ENCODE measurements around the gene STUM.

- TF ChIP-seq CTCF (conservative IDR thresholded peaks at IDR 0.05 in 1 of 2, IDR thresholded peaks at IDR 0.05 in 1 of 2; ENCODE audit: extremely low read depth in 1 of 2, insufficient read depth in 1 of 2, low read depth in 1 of 2, low read length in 2 of 2) (no peak), EZH2 (IDR thresholded peaks at IDR 0.05; ENCODE audit: borderline replicate concordance, low read length) (no peak)
Observed at GRCh38 chr1:226603022-226603857, 54.7 kb downstream of the STUM start.
